IPS DF 6.9 (cell line): ENCODE results near the gene TMUB1.

ENCODE experiments used
- DNase-seq: peaks from one replicate; pipeline ENCODE4 v3.0.0-alpha.2; 2013; ENCODE audit warnings: low read depth, low spot score
- H3K27ac ChIP-seq: one replicate; pipeline ENCODE4 v1.5.1; 2013; ENCODE audit warnings: low read length, control low read depth
- H3K27me3 ChIP-seq: 2 replicates; pipeline ENCODE4 v1.6.1; 2013; ENCODE audit warnings: mild to moderate bottlenecking, low read length; ENCODE audit not compliant: control insufficient read depth, insufficient read depth
- H3K36me3 ChIP-seq: 2 replicates; pipeline ENCODE4 v1.6.1; 2013; ENCODE audit warnings: low read length; ENCODE audit not compliant: control insufficient read depth, insufficient read depth
- H3K4me1 ChIP-seq: 2 replicates; pipeline ENCODE4 v1.6.1; 2013; ENCODE audit warnings: low read length; ENCODE audit not compliant: control insufficient read depth, insufficient read depth
- H3K4me3 ChIP-seq: 2 replicates; pipeline ENCODE4 v1.5.1; 2013; ENCODE audit warnings: mild to moderate bottlenecking, low read length
- H3K9me3 ChIP-seq: 2 replicates; pipeline ENCODE4 v1.6.1; 2013; ENCODE audit warnings: low read length, inconsistent platforms; ENCODE audit not compliant: control insufficient read depth, insufficient read depth
- WGBS: extraction: QIAGEN DNeasy Blood & Tissue Kit; methylation state at CpG from one replicate; pipeline ENCODE4 v1.1.7; 2013; ENCODE audit warnings: mixed read lengths, missing lambda C conversion rate; ENCODE audit not compliant: insufficient read length, insufficient coverage; 5-methylcytosine and 5-hydroxymethylcytosine counted together

Gene TMUB1

GRCh38 chr7:151126491-151127137, 43.3 kb upstream of the TMUB1 start:
- no CpG with 5 or more reads among the region's 19 CpGs for WGBS
- peaks cover 5% of the 10 kb centered on the region for H3K36me3 ChIP-seq
- no peaks in the 10 kb centered on the region for H3K9me3 ChIP-seq
- no peak overlapping the region for H3K4me3 ChIP-seq
- H3K4me1 ChIP-seq = peaks cover 11% of the 10 kb centered on the region
- H3K27ac ChIP-seq = no peak overlapping the region
- no peaks in the 10 kb centered on the region for H3K27me3 ChIP-seq
- DNase-seq = no peak

- no peak for DNase-seq
- WGBS = no CpG with 5 or more reads among the region's 58 CpGs
- Histone ChIP-seq H3K4me1 (peaks cover 11% of the 10 kb centered on the region), H3K27me3 (no peaks in the 10 kb centered on the region), H3K4me3 (peak overlapping the region; percentile 41; the same call in 1 of the 2 replicates), H3K9me3 (no peaks in the 10 kb centered on the region), H3K27ac (no peak overlapping the region), H3K36me3 (peaks cover 5% of the 10 kb centered on the region)
Observed at GRCh38 chr7:151125846-151126481, 42.7 kb upstream of the TMUB1 start.

GRCh38 chr7:151125470-151125845, 42.2 kb upstream of the TMUB1 start:
- no CpG with 5 or more reads among the region's 22 CpGs for WGBS
- Histone ChIP-seq H3K4me3 (peak overlapping the region; percentile 41; the same call in 1 of the 2 replicates), H3K27ac (no peak overlapping the region), H3K36me3 (peaks cover 9% of the 10 kb centered on the region), H3K27me3 (no peaks in the 10 kb centered on the region), H3K4me1 (peaks cover 11% of the 10 kb centered on the region), H3K9me3 (no peaks in the 10 kb centered on the region)
- DNase-seq = no peak

- no CpG with 5 or more reads among the region's 14 CpGs for WGBS
- peaks cover 9% of the 10 kb centered on the region for H3K36me3 ChIP-seq
- H3K27ac ChIP-seq = no peak overlapping the region
- no peaks in the 10 kb centered on the region for H3K27me3 ChIP-seq
- H3K4me3 ChIP-seq = peak overlapping the region; percentile 41; the same call in 1 of the 2 replicates
- H3K9me3 ChIP-seq = no peaks in the 10 kb centered on the region
- no peak for DNase-seq
- peaks cover 11% of the 10 kb centered on the region for H3K4me1 ChIP-seq
Observed at GRCh38 chr7:151124899-151125399, 41.7 kb upstream of the TMUB1 start.

GRCh38 chr7:151124481-151124880, 41.2 kb upstream of the TMUB1 start:
- Histone ChIP-seq H3K4me3 (no peak overlapping the region), H3K27ac (no peak overlapping the region)

GRCh38 chr7:151123822-151124464, 40.6 kb upstream of the TMUB1 start:
- no peaks in the 10 kb centered on the region for H3K27me3 ChIP-seq
- no peak overlapping the region for H3K4me3 ChIP-seq
- peaks cover 11% of the 10 kb centered on the region for H3K4me1 ChIP-seq
- no CpG with 5 or more reads among the region's 24 CpGs for WGBS
- H3K36me3 ChIP-seq = peaks cover 12% of the 10 kb centered on the region
- H3K9me3 ChIP-seq = no peaks in the 10 kb centered on the region
- H3K27ac ChIP-seq = no peak overlapping the region
- DNase-seq = no peak

More at GRCh38 chr7:151124481-151124880, 41.2 kb upstream of the TMUB1 start:
- Histone ChIP-seq H3K36me3 (peaks cover 9% of the 10 kb centered on the region), H3K9me3 (no peaks in the 10 kb centered on the region), H3K4me1 (peaks cover 11% of the 10 kb centered on the region), H3K27me3 (no peaks in the 10 kb centered on the region)
- DNase-seq = no peak
- no CpG with 5 or more reads among the region's 7 CpGs for WGBS

- Histone ChIP-seq H3K27ac (no peak overlapping the region), H3K27me3 (no peaks in the 10 kb centered on the region)
Observed at GRCh38 chr7:151123158-151123821, 40.0 kb upstream of the TMUB1 start.

GRCh38 chr7:151122796-151123157, 39.5 kb upstream of the TMUB1 start:
- Histone ChIP-seq H3K4me1 (peaks cover 11% of the 10 kb centered on the region), H3K9me3 (no peaks in the 10 kb centered on the region), H3K27me3 (no peaks in the 10 kb centered on the region), H3K36me3 (peaks cover 13% of the 10 kb centered on the region), H3K27ac (no peak overlapping the region), H3K4me3 (no peak overlapping the region)
- no peak for DNase-seq
- WGBS = no CpG with 5 or more reads among the region's 29 CpGs

More at GRCh38 chr7:151123158-151123821, 40.0 kb upstream of the TMUB1 start:
- H3K36me3 ChIP-seq = peaks cover 13% of the 10 kb centered on the region
- no CpG with 5 or more reads among the region's 50 CpGs for WGBS
- no peaks in the 10 kb centered on the region for H3K9me3 ChIP-seq
- H3K4me1 ChIP-seq = peaks cover 11% of the 10 kb centered on the region
- H3K4me3 ChIP-seq = no peak overlapping the region
- DNase-seq = no peak

- Histone ChIP-seq H3K36me3 (peaks cover 13% of the 10 kb centered on the region), H3K27ac (no peak overlapping the region), H3K9me3 (no peaks in the 10 kb centered on the region), H3K4me1 (peaks cover 11% of the 10 kb centered on the region), H3K4me3 (no peak overlapping the region), H3K27me3 (no peaks in the 10 kb centered on the region)
- DNase-seq = no peak
- WGBS = no CpG with 5 or more reads among the region's 24 CpGs
Observed at GRCh38 chr7:151122276-151122675, 39.0 kb upstream of the TMUB1 start.
